Tibial nerve (tissue), 4 donors: ENCODE results near the gene MARK2. TPM values are rescaled to one million over a fixed set of nuclear protein-coding genes. Genes with fewer than 3 reads are reported as not detected.

Experiments used
- DNase-seq, 2 donors: peaks; one replicate each; pipeline ENCODE4 v3.0.0-alpha.2; 2019; ENCODE audit warnings: low spot score in 2 of 2
- H3K27ac ChIP-seq, 4 donors: fragments of 200-600 bp; sonication (generic) in 3 of 4; one replicate each; pipeline ENCODE4 v1.5.1; 2017 to 2019; ENCODE audit warnings: mild to moderate bottlenecking in 1 of 4
- H3K27me3 ChIP-seq, 2 donors: fragments of 200-600 bp; sonication (generic) in 1 of 2; one replicate each; pipeline versions ENCODE4 v1.5.1 to v1.6.0; 2017 to 2019
- H3K36me3 ChIP-seq, 3 donors: fragments of 200-600 bp; sonication (generic); one replicate each; pipeline ENCODE4 v1.5.1; 2018 to 2019
- H3K4me1 ChIP-seq, 4 donors: fragments of 200-600 bp; sonication (generic) in 3 of 4; one replicate each; pipeline ENCODE4 v1.5.1; 2017 to 2019
- H3K4me3 ChIP-seq, 4 donors: fragments of 200-600 bp; sonication (generic) in 3 of 4; one replicate each; pipeline ENCODE4 v1.5.1; 2017 to 2019; ENCODE audit warnings: mild to moderate bottlenecking in 1 of 4, moderate library complexity in 1 of 4
- H3K9me3 ChIP-seq, 4 donors: fragments of 200-600 bp; sonication (generic) in 3 of 4; one replicate each; pipeline ENCODE4 v1.5.1; 2017 to 2019
- CTCF ChIP-seq, 5 experiments: fragments of 200-600 bp in 3 of 5; fragments of 450-650 bp in 2 of 5; sonication (generic) in 3 of 5; IDR thresholded peaks; one replicate each; pipeline ENCODE4 v1.5.1; 2016 to 2019; ENCODE audit warnings: antibody characterized with exemption in 5 of 5, mild to moderate bottlenecking in 3 of 5, moderate library complexity in 2 of 5
- EP300 ChIP-seq, 2 donors: sonication (generic); formaldehyde crosslinking; IDR thresholded peaks; one replicate each; pipeline ENCODE4 v1.6.1; 2017; ENCODE audit warnings: antibody characterized with exemption in 2 of 2, mild to moderate bottlenecking in 1 of 2
- POLR2A ChIP-seq, 2 donors: fragments of 450-650 bp; IDR thresholded peaks; one replicate each; pipeline ENCODE4 v1.6.1; 2017; ENCODE audit warnings: antibody characterized with exemption in 2 of 2, mild to moderate bottlenecking in 2 of 2, moderate library complexity in 2 of 2
- WGBS, 2 donors: methylation state at CpG; one replicate each; pipeline ENCODE4 v1.1.5; 2018; 5-methylcytosine and 5-hydroxymethylcytosine counted together
- total RNA-seq, 4 donors: library from RNA; depleted of rRNA; stranded (reverse); fragments of >200 nt; gene quantifications; one replicate each; pipeline ENCODE4 v1.1.0, GENCODE V29; 2016

MARK2 gene
- total RNA-seq, 4 donors from 2014 or later, result 22.1 to 32.1 (median 23.6) TPM

DNA sequence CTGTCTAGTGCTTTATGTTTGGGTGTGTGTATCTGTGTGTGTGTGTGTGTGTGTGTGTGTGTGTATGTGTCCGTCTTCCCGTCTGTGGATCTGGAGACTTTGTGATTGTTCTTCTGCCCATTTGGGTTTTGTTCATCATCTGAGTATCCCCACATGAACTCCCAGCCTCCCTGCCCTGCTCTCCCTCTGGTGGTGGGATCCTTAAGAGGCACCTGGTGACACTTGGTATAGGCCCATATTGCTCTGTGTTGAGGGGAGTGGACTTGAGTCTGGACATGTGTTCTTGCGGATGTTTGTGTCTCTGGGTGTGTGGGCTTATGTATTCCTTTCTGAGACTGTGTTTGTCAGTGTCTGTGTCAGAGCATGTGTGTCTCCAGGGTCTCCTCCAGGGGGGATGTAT, 62.8 kb downstream of the MARK2 start:
- peaks cover 0 to 11% (median under 1%) of the 10 kb centered on the region in 4 donors for H3K4me1 ChIP-seq
- no peak for TF ChIP-seq EP300 (IDR thresholded peaks at IDR 0.05)
- TF ChIP-seq POLR2A (IDR thresholded peaks at IDR 0.05), result no peak
- no peak for TF ChIP-seq CTCF (IDR thresholded peaks at IDR 0.05)
- H3K9me3 ChIP-seq, result no peaks in the 10 kb centered on the region
- WGBS, 2 donors, result 67% methylated on average over 3 of the region's 3 CpGs
- H3K27ac ChIP-seq, result no peak overlapping the region
- no peak for DNase-seq
- peaks cover 13 to 99% (median 48%) of the 10 kb centered on the region in 3 donors for H3K36me3 ChIP-seq
- H3K27me3 ChIP-seq, result no peaks in the 10 kb centered on the region
- H3K4me3 ChIP-seq, result no peak overlapping the region

- Histone ChIP-seq H3K27me3 (no peaks in the 10 kb centered on the region), H3K27ac (no peak overlapping the region), H3K36me3 (peaks cover 13 to 96% (median 47%) of the 10 kb centered on the region in 3 donors), H3K9me3 (no peaks in the 10 kb centered on the region), H3K4me1 (peaks cover 0 to 24% (median 12%) of the 10 kb centered on the region in 4 donors), H3K4me3 (no peak overlapping the region)
- WGBS, 2 donors, result 90 to 92% methylated on average over 11 to 14 of the region's 14 CpGs
- no peak for DNase-seq
- TF ChIP-seq CTCF (IDR thresholded peaks at IDR 0.05), result no peak
- TF ChIP-seq POLR2A (IDR thresholded peaks at IDR 0.05), result no peak
- no peak for TF ChIP-seq EP300 (IDR thresholded peaks at IDR 0.05)
These were observed 65.0 kb downstream of the MARK2 start for GRCh38 chr11:63903884-63904283.

DNA sequence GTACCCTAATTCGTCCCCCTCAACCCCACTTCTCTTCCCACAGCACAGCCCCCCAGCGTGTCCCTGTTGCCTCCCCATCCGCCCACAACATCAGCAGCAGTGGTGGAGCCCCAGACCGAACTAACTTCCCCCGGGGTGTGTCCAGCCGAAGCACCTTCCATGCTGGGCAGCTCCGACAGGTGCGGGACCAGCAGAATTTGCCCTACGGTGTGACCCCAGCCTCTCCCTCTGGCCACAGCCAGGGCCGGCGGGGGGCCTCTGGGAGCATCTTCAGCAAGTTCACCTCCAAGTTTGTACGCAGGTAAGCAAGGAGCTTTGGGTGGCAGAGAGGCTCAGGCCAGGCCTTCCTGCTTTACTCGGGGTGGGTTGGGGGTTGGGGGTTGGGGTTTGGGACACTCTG, 65.8 kb downstream of the MARK2 start:
- H3K36me3 ChIP-seq, result peaks cover 13 to 93% (median 45%) of the 10 kb centered on the region in 3 donors
- no peak overlapping the region for H3K4me3 ChIP-seq
- H3K27ac ChIP-seq, result no peak overlapping the region
- peaks cover 0 to 32% (median 18%) of the 10 kb centered on the region in 4 donors for H3K4me1 ChIP-seq
- WGBS, 2 donors, result 86 to 90% methylated on average over 11 to 13 of the region's 13 CpGs
- no peak for DNase-seq
- no peaks in the 10 kb centered on the region for H3K9me3 ChIP-seq
- H3K27me3 ChIP-seq, result no peaks in the 10 kb centered on the region
- TF ChIP-seq CTCF (IDR thresholded peaks at IDR 0.05), result no peak
- no peak for TF ChIP-seq POLR2A (IDR thresholded peaks at IDR 0.05)
- no peak for TF ChIP-seq EP300 (IDR thresholded peaks at IDR 0.05)

DNA sequence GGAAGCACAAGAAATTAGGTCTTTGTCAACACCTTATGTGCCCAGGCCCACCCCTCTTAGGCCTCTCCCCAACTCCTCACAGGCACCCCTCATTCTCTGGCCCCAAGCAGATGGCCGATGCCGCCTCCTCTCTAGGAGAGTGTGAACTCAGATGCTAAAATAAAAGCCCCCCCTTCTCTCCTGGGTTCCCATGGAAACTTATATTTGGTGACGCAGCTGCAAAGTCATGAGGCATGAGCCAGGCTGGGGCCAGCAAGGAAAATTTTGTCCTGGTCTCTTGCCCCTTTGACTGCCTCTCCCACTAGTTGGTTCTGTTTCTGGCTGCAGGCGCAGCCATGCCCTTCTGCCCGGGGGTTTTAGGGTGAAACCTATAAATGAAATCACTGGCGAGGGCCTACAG, 66.3 kb downstream of the MARK2 start:
- H3K9me3 ChIP-seq, result no peaks in the 10 kb centered on the region
- no peak overlapping the region for H3K4me3 ChIP-seq
- WGBS, 2 donors, result 57 to 65% methylated on average over 6 of the region's 6 CpGs
- TF ChIP-seq EP300 (IDR thresholded peaks at IDR 0.05), result no peak
- no peak for TF ChIP-seq CTCF (IDR thresholded peaks at IDR 0.05)
- no peak for TF ChIP-seq POLR2A (IDR thresholded peaks at IDR 0.05)
- DNase-seq, result no peak
- peaks cover 12 to 89% (median 41%) of the 10 kb centered on the region in 3 donors for H3K36me3 ChIP-seq
- H3K4me1 ChIP-seq, result peaks cover 0 to 37% (median 18%) of the 10 kb centered on the region in 4 donors
- no peaks in the 10 kb centered on the region for H3K27me3 ChIP-seq
- peak overlapping the region in 1 of 4 donors; percentile 22 for H3K27ac ChIP-seq

DNA sequence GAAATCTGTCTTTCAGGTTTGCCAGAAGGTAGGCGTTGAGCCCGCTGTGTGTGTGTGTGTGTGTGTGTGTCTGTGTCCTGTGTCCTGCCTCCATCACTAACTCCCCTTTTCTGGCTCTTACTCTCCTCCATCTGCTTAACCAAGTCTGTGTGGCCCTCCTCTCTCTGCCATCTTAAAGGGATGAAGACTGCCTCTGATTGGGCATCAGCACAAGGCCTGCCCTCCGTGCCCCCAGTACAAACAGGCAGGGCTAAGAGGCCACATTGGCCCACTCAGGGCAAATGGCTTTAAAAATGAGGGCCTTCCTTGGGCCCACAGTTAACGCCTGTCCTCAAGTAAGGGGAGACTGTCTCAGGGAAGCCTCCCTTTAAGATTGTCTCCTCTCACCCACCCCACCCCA, 67.2 kb downstream of the MARK2 start:
- Histone ChIP-seq H3K36me3 (peaks cover 7 to 80% (median 32%) of the 10 kb centered on the region in 3 donors), H3K9me3 (no peaks in the 10 kb centered on the region), H3K27ac (no peak overlapping the region), H3K27me3 (no peaks in the 10 kb centered on the region), H3K4me1 (peaks cover 0 to 46% (median 18%) of the 10 kb centered on the region in 4 donors), H3K4me3 (no peak overlapping the region)
- WGBS, 2 donors, result 90% methylated on average over 4 of the region's 4 CpGs
- TF ChIP-seq EP300 (IDR thresholded peaks at IDR 0.05) (no peak), POLR2A (IDR thresholded peaks at IDR 0.05) (no peak), CTCF (IDR thresholded peaks at IDR 0.05) (no peak)
- no peak for DNase-seq
